GM21786 (cell line): ENCODE measurements around the gene TMTC2.

Experiments used
- ATAC-seq: cut with Tn5 transposase; IDR thresholded peaks from one replicate; pipeline ENCODE4 v1.9.1; 2021; ENCODE audit not compliant: unreplicated experiment

TMTC2 gene

DNA sequence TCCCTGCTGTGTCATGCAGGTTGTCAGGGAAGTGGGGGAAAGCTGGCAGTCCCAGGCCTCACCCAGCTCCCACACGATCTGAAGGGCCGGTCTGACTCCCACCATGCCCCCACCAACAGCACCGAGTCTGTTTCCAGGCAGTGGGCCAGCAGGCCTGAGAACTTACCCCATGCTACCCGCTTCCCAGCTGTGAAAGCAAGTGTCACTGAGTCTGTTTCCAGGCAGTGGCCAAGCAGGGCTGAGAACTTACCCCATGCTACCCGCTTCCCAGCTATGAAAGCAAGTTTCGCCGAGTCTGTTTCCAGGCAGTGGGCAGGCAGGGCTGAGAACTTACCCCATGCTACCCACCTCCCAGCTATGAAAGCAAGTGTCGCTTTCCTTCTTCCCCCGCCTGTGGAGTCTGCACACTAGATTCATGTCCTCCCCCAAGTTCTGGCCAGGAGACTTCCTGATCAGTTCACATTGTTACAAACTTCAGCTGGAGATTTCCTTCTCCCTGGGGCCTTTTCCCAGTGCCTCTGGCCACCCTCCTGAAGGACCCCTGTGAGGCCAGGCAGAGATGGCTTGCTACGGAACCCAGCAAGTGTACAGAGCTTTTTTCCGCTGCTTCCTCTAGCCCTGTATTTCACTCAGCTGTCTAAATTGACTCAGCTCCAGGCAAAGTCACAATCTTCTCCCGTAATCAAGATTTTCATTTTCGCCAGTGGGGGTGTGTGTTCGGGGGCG, 435.4 kb downstream of the TMTC2 start:
- no peak for ATAC-seq

DNA sequence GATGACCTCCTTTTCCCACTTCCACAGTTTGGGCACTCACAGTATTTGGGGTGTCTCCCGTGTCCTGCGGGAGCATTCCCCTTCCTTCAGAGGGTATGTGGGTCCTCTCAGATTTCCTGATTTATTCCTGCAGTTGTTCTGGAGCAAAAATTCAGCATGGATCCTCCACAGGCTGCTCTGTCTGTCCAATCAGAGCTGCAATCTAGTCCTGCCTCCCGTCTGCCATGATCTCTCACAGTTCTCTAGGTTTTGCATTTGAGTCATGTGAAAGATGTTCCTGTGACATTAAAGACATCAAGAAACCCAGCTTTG, 435.9 kb downstream of the TMTC2 start:
- ATAC-seq, result no peak

DNA sequence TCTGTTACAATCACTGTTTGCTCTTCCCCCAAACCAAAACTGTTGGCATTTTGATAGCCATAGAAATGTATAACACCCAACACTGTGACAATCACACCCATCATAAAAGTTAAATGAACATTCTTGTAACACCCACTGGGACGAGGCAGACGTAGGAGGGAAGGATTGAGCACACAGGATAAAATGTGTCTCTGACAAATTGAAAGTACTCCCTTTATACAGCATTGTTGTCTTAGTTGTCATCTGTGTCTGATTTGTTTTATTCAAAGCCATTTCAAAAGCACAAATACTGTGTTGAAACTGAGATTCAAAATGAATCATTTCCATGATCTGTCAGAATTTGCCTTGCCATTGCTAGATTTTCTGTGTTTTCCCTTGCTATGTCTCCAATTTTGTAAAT, 436.3 kb downstream of the TMTC2 start:
- no peak for ATAC-seq

DNA sequence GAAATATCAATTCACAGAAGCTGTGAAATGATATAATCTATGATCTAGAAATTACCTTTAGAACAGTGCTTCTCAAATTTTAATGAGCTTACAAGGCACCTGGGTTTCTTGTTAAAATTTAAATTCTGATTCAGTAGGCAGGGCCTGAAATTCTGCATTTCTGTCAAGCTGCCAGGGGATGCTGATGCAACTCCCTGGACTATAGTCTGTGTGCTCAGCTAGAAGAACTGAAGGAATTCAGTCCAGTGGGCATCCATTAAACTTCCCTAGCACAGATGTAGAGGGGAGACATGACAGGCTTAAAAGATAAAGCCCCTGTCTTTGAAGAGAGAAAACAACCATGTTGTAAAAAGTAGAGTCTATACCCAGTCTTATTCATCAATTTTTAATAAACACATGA, 441.8 kb downstream of the TMTC2 start:
- ATAC-seq, result no peak

GRCh38 chr12:83130178-83130577, 443.5 kb downstream of the TMTC2 start:
- no peak for ATAC-seq

GRCh38 chr12:83132360-83132759, 445.7 kb downstream of the TMTC2 start:
- no peak for ATAC-seq

DNA sequence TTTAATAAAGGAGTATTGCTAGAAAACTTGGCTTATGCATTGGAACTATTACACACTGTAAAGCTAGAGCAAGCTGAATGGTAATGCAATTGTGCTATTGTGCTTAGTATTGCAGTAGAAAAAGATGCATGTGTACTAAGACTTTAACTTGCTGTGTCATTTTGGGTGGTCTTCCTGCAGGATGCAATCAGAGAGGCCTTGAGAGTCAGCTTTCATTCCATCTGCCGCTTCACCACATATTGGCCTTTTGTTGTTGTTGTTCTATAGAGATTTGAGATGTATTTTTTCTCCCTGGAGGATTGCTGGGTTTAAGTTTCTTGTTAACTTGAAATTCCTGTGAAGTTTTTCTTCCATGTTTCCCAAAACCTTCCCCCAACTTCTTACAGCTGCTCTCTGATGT, 449.7 kb downstream of the TMTC2 start:
- no peak for ATAC-seq

DNA sequence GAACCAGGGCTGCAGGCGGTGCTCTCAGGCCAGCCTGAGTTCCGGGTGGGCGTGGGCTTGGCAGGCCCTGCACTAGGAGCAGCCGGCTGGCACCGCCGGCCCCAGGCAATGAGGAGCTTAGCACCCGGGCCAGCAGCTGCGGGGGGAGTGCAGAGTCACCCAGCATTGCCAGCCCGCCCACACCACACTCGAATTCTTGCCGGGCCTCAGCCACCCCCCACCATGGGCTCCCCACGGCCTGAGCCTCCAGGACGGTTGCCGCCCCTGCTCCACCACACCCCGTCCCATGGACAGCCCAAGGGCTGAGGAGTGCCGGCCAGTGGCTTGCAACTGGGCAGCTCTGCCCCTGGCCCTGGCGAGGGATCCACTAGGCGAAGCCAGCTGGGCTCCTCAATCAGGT, 453.4 kb downstream of the TMTC2 start:
- ATAC-seq, result no peak

DNA sequence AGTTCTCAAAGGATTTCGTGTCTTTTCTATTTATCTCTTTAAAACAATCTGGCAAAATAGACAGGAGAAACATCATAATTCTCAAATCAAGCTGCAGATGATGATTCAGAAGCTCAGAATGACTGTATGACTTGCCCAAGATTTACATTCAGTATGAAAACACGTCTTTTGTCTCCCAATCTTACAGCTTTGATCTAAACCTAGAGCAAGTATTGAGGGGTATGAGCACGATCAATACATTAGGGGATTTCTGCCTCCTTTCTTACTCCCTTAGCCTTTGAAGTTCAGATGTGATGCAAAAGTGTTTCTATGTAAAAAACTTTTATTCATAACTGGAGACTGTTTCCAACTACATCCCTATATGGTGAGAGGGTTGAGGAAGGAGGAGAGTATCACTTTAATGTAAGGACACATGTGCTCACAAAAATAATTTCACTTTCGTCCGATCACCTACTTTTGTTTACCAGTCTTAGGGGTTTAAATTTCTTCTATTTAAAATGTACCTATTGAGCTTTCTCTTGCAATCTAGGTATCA, 454.8 kb downstream of the TMTC2 start:
- ATAC-seq, result no peak

DNA sequence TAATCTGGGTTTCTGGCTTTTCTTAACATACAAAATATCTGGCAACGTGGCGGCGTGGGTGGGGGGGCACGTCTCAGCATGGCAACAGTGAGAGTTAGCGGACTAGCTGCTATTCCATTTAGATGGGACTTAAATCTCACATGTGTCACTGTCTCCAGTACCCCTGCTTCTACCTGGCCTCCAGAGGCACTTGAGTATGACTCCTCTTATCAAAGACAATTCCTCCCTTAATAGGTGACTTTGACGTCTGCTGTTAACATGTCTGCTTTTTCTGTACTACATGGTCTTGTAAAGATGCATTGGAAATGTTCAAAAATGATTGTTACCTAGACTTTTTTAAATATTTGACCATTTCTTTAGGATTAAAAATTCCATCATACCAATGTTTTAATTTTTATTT, 456.2 kb downstream of the TMTC2 start:
- ATAC-seq, result no peak

DNA sequence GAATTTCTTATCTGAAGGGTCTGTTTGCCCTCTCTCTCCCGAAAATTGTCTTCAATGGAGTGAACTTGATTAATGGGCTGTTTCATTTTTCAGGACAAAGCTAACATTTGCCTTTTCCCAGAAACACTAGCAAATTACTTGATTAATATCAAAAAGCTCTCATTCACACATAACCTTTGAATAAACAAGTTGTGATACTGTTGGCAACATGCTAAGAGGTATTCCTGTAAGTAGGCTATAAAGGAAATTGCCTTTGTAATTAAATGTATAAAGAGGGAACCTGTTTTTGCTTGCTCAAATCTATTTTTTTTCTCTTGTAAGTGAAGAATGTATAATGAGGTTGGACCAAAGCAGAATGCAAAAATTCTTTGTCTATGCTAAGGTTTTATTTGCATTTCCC, 457.2 kb downstream of the TMTC2 start:
- no peak for ATAC-seq

- ATAC-seq, result no peak
These were observed 458.7 kb downstream of the TMTC2 start for GRCh38 chr12:83145325-83145840.

GRCh38 chr12:83147341-83147740, 460.6 kb downstream of the TMTC2 start:
- no peak for ATAC-seq

GRCh38 chr12:83149987-83150386, 463.3 kb downstream of the TMTC2 start:
- ATAC-seq, result no peak

DNA sequence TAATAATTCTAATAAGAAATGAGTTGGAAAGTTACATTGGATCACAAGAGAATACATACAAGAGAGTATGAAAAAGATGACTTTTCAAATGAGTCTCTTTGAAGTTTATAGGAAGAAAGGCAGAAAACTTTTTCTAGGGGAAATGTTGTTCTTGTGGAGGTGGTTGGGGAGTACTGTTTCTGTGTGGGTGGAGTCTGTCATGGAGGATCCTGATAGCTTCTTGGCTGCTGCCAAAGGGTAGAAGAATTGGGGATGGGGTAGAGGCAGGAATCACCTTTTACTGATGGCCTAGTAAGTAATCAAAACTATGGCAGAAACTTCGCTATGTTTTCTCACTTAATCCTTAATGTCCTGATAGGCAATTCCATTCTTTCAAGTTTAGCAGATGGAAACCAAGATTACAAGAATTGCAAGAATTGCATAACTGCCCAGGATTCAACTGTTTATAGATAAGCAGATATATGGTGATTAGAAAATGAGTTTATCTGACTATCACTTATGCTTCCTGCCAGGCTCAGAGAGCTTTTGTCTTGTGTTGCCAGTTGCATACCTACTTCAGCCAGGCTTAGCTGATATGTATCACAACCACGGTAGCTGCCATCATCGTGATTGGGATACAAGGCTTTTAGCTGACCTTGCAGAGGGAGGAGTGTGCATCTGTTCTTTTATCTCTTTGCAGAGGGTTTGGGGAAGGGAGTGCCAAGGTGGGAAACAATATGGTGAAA, 463.9 kb downstream of the TMTC2 start:
- no peak for ATAC-seq

- peak; percentile 55 for ATAC-seq
These were observed 466.5 kb downstream of the TMTC2 start for GRCh38 chr12:83153177-83153576.

DNA sequence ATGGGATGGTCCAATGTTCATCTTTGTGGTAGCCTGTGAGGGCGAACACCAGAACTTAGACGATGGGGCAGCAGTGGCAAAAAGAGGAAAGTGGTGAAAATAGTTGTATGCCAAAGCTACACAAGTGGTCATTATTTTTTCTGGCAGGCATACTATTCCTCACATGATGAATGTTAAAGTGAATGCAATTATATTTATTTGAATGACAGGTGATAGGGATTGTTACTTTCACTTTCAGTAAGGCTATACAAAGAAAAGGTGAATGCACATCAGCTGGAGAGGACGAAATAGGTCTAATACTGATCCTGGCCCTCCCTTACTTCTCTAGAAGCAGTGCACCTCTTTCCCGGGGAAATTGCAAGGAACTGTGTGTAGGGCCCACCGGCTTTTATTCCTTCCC, 470.1 kb downstream of the TMTC2 start:
- no peak for ATAC-seq

DNA sequence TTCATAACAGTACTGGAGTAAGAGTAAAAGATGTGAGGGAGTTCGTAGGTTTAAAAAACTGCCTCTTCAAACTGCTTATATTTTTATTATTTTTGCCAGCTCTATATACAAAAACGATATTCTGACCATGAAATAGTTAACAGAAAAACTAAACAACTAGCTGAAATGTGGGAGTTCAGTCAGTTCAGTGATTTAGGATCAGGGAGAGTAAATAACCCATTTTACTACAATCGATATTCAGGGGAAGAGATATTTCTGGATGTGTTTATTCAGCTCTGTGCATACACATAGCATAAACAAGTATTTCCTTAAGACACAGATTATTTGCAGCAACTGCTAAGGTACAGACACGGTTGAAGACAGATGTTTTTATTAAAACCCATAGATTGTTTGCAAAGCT, 470.9 kb downstream of the TMTC2 start:
- no peak for ATAC-seq

- ATAC-seq, result no peak
These were observed 472.0 kb downstream of the TMTC2 start for GRCh38 chr12:83158613-83159207.

- ATAC-seq, result no peak
These were observed 474.8 kb downstream of the TMTC2 start for GRCh38 chr12:83161456-83161855.

- ATAC-seq, result no peak
These were observed 482.0 kb downstream of the TMTC2 start for GRCh38 chr12:83168751-83169150.

- ATAC-seq, result no peak
These were observed 485.7 kb downstream of the TMTC2 start for GRCh38 chr12:83172441-83172840.
